ENCODE data around the gene MVB12B. TPM values are rescaled to one million over a fixed set of nuclear protein-coding genes. Genes with fewer than 3 reads are reported as not detected.

MVB12B gene
- total and polyA plus RNA-seq, 2 of the 4 experiments (the other 2 are of a cell fraction): 2.0 to 4.0 TPM

DNA sequence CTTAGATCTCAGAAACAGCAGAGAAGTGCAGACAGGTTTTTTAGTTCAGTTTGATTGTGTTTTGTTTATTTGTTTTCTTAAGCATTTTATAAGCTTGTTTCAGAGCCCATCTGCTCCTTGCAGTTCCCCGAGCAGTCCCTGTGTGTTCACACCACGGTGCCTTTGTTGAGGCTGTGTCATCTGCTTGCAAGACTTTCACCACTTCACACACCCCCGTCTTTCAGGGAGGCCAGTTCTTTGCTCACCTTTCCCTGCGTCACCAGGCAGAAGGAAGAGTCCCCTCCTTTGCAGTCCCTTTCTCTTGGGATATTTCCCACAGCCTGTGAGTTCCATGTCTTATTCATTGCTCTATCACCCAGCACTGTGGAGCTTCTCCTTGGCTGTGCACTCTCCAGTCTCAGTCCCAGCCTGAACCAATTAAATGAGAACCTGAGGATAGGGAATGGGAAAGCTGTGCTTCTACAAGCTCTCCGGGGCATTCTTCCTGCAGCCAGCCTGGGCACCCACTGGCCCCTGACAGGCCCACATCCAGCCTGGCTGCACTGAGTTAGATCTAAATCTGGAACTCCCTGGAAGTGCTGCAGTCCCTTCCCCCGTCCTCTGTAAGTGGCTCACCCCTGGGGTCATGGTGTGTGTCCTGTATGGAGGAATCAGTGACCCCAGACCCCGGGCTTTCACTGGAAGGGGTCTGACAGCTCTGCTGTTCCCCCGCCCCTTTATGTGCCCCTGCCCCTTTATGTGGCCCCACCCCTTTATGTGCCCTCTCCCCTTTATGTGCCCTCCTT is 5.5 kb downstream of the MVB12B start (continued):
- no peak for TF ChIP-seq SMC3 (IDR thresholded peaks at IDR 0.05; ENCODE audit: low read depth, low read length)

GRCh38 chr9:126334721-126335621 is 8.3 kb downstream of the MVB12B start:
- Histone ChIP-seq H3K4me2 (ENCODE audit: low read depth, low read length) (no peak overlapping the region; the same call in 1 of the 2 replicates), H3K18ac (ENCODE audit: low read depth, low read length) (no peak overlapping the region), H4K8ac (ENCODE audit: low read depth in 2 of 2, low read length in 2 of 2) (no peak overlapping the region), H2BK15ac (ENCODE audit: low read depth, low read length) (no peak overlapping the region), H2AFZ (replicated peaks; ENCODE audit: low read length, poor library complexity) (peak overlapping the region; percentile 8), H3K9ac (ENCODE audit: low read depth, low read length) (no peak overlapping the region), H3K23ac (ENCODE audit: low read depth, low read length) (no peak overlapping the region), H3K4me3 (ENCODE audit: insufficient read depth, low read depth, low read length) (no peak overlapping the region), H2AK9ac (replicated peaks; ENCODE audit: low read depth, low read length, poor library complexity) (no peak overlapping the region), H4K5ac (ENCODE audit: low read depth, low read length) (no peak overlapping the region), H3K36me3 (ENCODE audit: control insufficient read depth, insufficient read depth, low read length) (no peaks in the 10 kb centered on the region), H2BK120ac (ENCODE audit: low read depth, low read length) (no peak overlapping the region), H2BK5ac (ENCODE audit: low read depth, low read length, poor library complexity, severe bottlenecking) (no peak overlapping the region), H3K56ac (ENCODE audit: extremely low read depth, insufficient read depth, low read length) (no peak overlapping the region), H2BK20ac (ENCODE audit: low read depth, low read length) (no peak overlapping the region), H3K9me3 (ENCODE audit: control insufficient read depth, insufficient read depth, low read length) (no peaks in the 10 kb centered on the region), H3K27me3 (ENCODE audit: control insufficient read depth, insufficient read depth, low read length) (no peaks in the 10 kb centered on the region), H3K79me1 (ENCODE audit: low read depth in 1 of 2, low read length in 2 of 2) (peaks cover 12 to 43% of the 10 kb centered on the region in 2 experiments), H3K4ac (ENCODE audit: low read depth, low read length) (no peak overlapping the region), H3K27ac (ENCODE audit: insufficient read depth, low read length) (no peak overlapping the region), H2AK5ac (ENCODE audit: low read depth, low read length) (no peak overlapping the region), H3K14ac (replicated peaks; ENCODE audit: low read depth, low read length) (0 out of 2 replicates have a peak overlapping the region, but pooled peaks have one; percentile 50), H3K4me1 (ENCODE audit: control insufficient read depth, insufficient read depth, low read length) (peaks cover 9% of the 10 kb centered on the region), H3K9me1 (ENCODE audit: insufficient read depth, low read length) (peaks cover 10% of the 10 kb centered on the region), H4K20me1 (ENCODE audit: insufficient read depth, low read length) (peaks cover 20% of the 10 kb centered on the region; the same call in 1 of the 2 replicates), H4K91ac (ENCODE audit: insufficient read depth, low read depth, low read length) (no peak overlapping the region)
- in situ Hi-C loops (cut with MboI; ENCODE audit: low sequenced_read_pairs) (no loop called here), dilution Hi-C loops (cut with HindIII; ENCODE audit: low sequenced_read_pairs, unreplicated experiment) (no loop called here), intact Hi-C loops (cut with micrococcal nuclease) (loop anchor here (2.0 kb wide), 1 partner anchor 42 kb away; no protein-coding TSS in a partner anchor)
- 70% methylated on average over 3 of the region's 8 CpGs; no CpG with 5 or more reads in 1 of the 2 experiments for WGBS, 2 experiments (ENCODE audit: extremely low coverage in 2 of 2, insufficient read length in 1 of 2)
- no TSS peak for BruUV-seq (replicated peaks)
- TF ChIP-seq CEBPB (IDR thresholded peaks at IDR 0.05; ENCODE audit: low read depth, low read length): peak; percentile 12; the same call in 1 of the 2 replicates
- peak; percentile 23; the same call in 1 of the 2 replicates for TF ChIP-seq BHLHE40 (IDR thresholded peaks at IDR 0.05; ENCODE audit: low read depth, low read length)
- no peak for TF ChIP-seq CHD1 (IDR thresholded peaks at IDR 0.05; ENCODE audit: low read depth, low read length)
- TF ChIP-seq RFX5 (IDR thresholded peaks at IDR 0.05; ENCODE audit: low read depth, low read length): peak; percentile 16; the same call in 1 of the 2 replicates
- ATAC-seq (ENCODE audit: low read depth) (peak; percentile 82), DNase-seq (peak; percentile 33)
- CTCF ChIA-PET: no interaction called here
- POLR2A ChIA-PET (ENCODE audit: unreplicated experiment): no interaction called here
